GM12874 (cell line): ENCODE data around the gene PRMT7.

Source experiments
- CTCF ChIP-seq: IDR thresholded peaks from 2 replicates; pipeline ENCODE4 v1.5.1; 2011; ENCODE audit warnings: low read depth, mild to moderate bottlenecking, control low read depth, low read length, moderate library complexity; ENCODE audit not compliant: insufficient read depth

PRMT7 gene

GRCh38 chr16:68404736-68405345, 94.0 kb downstream of the PRMT7 start:
- TF ChIP-seq CTCF = no peak

DNA sequence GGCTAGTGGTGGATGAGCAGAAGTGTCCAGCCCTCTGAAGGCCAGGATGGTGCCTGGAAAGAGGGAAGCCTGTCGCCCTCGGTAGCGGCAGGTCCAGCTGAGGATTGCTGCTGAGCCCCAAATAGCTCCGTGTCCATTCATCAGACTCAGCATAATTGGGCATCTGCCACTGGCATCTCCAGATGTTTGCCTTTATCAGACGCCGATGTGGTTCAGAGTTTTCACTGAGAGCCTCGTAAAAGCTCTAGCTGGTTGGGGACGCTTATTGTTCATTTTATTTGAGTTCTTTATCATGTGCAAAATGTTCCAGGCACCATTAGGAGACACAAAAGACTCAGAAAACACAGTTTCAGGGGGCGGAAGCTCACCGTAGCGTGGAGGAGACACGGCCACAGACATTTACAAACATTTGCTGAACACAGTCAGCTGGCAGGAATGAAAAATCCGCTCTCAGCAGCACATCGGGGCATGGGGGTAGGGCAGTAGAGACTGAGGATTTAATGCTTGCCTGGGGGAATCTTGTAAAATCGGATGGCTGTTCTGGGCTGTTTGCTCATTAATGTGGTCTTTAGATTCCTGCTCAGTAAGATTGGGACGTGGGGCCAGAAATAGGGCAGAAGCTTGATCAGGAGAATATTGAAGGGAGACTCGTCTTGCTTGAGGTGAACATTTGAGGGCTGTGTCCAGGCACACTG, 95.8 kb downstream of the PRMT7 start:
- no peak for TF ChIP-seq CTCF
